GM21576 (cell line): ENCODE data around the gene PNP.
A peak's percentile ranks its signal among the peaks of the same experiment; 100 is the strongest.

Source experiments
- ATAC-seq: cut with Tn5 transposase; IDR thresholded peaks from one replicate; pipeline ENCODE4 v1.9.1; 2021; ENCODE audit warnings: mild to moderate bottlenecking, moderate library complexity; ENCODE audit not compliant: unreplicated experiment

Gene PNP

GRCh38 chr14:20454516-20455354 is 14.5 kb upstream of the PNP start, which contains the start of the genes APEX1 and OSGEP:
Gene APEX1, plus strand, starts transcription at chr14:20455226. Its CDS starts 420 bp downstream, at chr14:20455646.
Gene OSGEP, minus strand, starts transcription at chr14:20454812. Its CDS starts 129 bp downstream, at chr14:20454683.
- peak; percentile 87 for ATAC-seq

GRCh38 chr14:20455355-20456300 is 13.6 kb upstream of the PNP start:
- peak; percentile 40 for ATAC-seq

- no peak for ATAC-seq
These were observed 12.2 kb upstream of the PNP start for GRCh38 chr14:20456971-20457370.

- ATAC-seq: no peak
These were observed 11.0 kb upstream of the PNP start for GRCh38 chr14:20458031-20458789.

- peak; percentile 7 for ATAC-seq
These were observed 8.6 kb upstream of the PNP start for GRCh38 chr14:20460458-20461224.

- ATAC-seq: peak; percentile 88
These were observed 7.7 kb upstream of the PNP start, which contains the start of gene PIP4P1 for GRCh38 chr14:20461225-20462141. Gene PIP4P1, minus strand, starts transcription at chr14:20461434. Its CDS starts 109 bp downstream, at chr14:20461325.

GRCh38 chr14:20468764-20469241 is 403 bp upstream of the PNP start:
- ATAC-seq: no peak

GRCh38 chr14:20469890-20470602 is 840 bp downstream of the PNP start:
- peak; percentile 28 for ATAC-seq

- no peak for ATAC-seq
These were observed 1.3 kb downstream of the PNP start for GRCh38 chr14:20470603-20470901.

GRCh38 chr14:20472536-20473169 is 3.4 kb downstream of the PNP start:
- ATAC-seq: no peak

- no peak for ATAC-seq
These were observed 7.6 kb downstream of the PNP start for GRCh38 chr14:20476776-20477175.

GRCh38 chr14:20477211-20477876 is 8.1 kb downstream of the PNP start:
- ATAC-seq: no peak

- ATAC-seq: no peak
These were observed 9.7 kb downstream of the PNP start for GRCh38 chr14:20478894-20479293.

GRCh38 chr14:20482382-20482781 is 13.2 kb downstream of the PNP start:
- ATAC-seq: no peak

- no peak for ATAC-seq
These were observed 16.7 kb downstream of the PNP start for GRCh38 chr14:20485900-20486299.

- ATAC-seq: no peak
These were observed 17.6 kb downstream of the PNP start for GRCh38 chr14:20486684-20487395.

GRCh38 chr14:20487396-20487725 is 18.2 kb downstream of the PNP start:
- no peak for ATAC-seq
